Activated CD4-positive, alpha-beta T cell treated with anti-CD3 and anti-CD28 coated beads for 36 hours (primary cell): Measurements from ENCODE around the gene WNK1. TPM values are rescaled to one million over a fixed set of nuclear protein-coding genes. Genes with fewer than 3 reads are reported as not detected.

Experiments used
- ATAC-seq: fragments of 200-7000 bp; cut with Tn5 transposase; one replicate; pipeline ENCODE4 v1.10.0; 2021; ENCODE audit warnings: mild to moderate bottlenecking, moderate library complexity
- CTCF ChIA-PET: fragments of 350-600 bp; sonication (Branson Sonifier 250); formaldehyde crosslinking; loops from one replicate; lab custom pipeline; 2021; ENCODE audit warnings: antibody characterized with exemption; lab: Charles Lee
- POLR2A ChIA-PET: fragments of 350-600 bp; sonication (Branson Sonifier 250); formaldehyde crosslinking; loops from one replicate; lab custom pipeline; 2021; ENCODE audit warnings: antibody characterized with exemption, inconsistent platforms; lab: Charles Lee
- DNase-seq: peaks from one replicate; pipeline ENCODE4 v3.0.0-alpha.2; 2020
- H3K27ac Mint-ChIP-seq: one replicate; pipeline ENCODE4 v1.8.0; 2021; ENCODE audit warnings: mixed read lengths
- H3K27me3 Mint-ChIP-seq: one replicate; pipeline ENCODE4 v1.8.0; 2021; ENCODE audit warnings: mixed read lengths
- H3K36me3 Mint-ChIP-seq: one replicate; pipeline ENCODE4 v1.8.0; 2021; ENCODE audit warnings: low read depth, mixed read lengths
- H3K4me1 Mint-ChIP-seq: one replicate; pipeline ENCODE4 v1.8.0; 2021; ENCODE audit warnings: mixed read lengths
- H3K4me3 Mint-ChIP-seq: one replicate; pipeline ENCODE4 v1.8.0; 2021; ENCODE audit warnings: mild to moderate bottlenecking, moderate library complexity, mixed read lengths
- H3K9me3 Mint-ChIP-seq: one replicate; pipeline ENCODE4 v1.8.0; 2021; ENCODE audit warnings: low read depth, mixed read lengths
- intact Hi-C, 2 experiments: fragments of 100-400 bp; cut with DNase I in 1 of 2; cut with micrococcal nuclease in 1 of 2; formaldehyde crosslinking; loops; one replicate each; pipeline versions ENCODE4 v1.14.2 to v1.15.1; 2022 to 2024; cut with DNase I, micrococcal nuclease
- total RNA-seq, 2 experiments: library from RNA; stranded (reverse); gene quantifications; one replicate each; pipeline ENCODE4 v1.2.3, GENCODE V29; 2021

Gene WNK1
- total RNA-seq, 2 experiments from 2014 or later = 127 to 147 TPM

DNA sequence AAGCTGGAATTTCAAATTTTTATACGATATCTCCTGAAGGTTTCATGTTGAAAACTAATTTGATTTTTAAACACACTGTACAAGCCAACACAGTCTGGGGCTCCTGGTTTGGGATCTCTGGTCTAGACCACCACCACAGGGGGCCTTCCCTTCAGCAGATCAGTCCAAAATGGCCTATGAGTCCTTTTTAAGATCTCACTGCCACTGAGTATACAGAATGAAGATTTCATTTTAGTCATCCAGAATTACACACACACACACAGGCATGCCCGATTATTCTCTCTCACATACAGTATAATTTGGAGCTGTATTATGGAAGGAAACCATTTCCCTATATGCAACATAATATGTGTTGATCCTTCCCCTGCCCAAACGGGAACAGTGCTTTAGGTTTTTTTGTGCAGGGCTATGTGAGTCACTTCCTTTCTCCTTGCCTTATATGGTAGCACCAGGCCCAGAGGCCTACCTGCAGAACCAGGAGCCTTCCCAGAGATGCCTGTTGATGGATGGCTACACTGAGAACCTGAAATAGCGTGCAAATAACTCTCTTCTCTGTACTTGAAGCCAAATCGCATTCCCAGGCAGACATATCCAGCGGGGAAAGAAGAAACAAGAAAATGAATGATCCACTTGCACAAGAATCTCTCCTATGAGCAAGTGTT lies 28.1 kb upstream of the WNK1 start:
- Mint-ChIP-seq H3K9me3 (no peaks in the 10 kb centered on the region), H3K4me1 (peaks cover 85% of the 10 kb centered on the region), H3K27me3 (no peaks in the 10 kb centered on the region), H3K27ac (peak overlapping the region; percentile 87), H3K36me3 (peaks cover 1% of the 10 kb centered on the region), H3K4me3 (peak overlapping the region; percentile 3)
- ChIA-PET CTCF (interaction anchor here (0.9 to 1.0 kb wide), 3 partner anchors 26 to 225 kb away, joined by 3 to 6 read pairs (median 3); partner anchors contain the start of gene RAD52), POLR2A (no interaction called here)
- DNase-seq = peak; percentile 37
- ATAC-seq = peak; percentile 65
- intact Hi-C loops = loop anchor here (1.0 to 2.0 kb wide), 3 partner anchors 19 to 70 kb away; no protein-coding TSS in a partner anchor

- intact Hi-C loops = loop anchor here (2.0 kb wide), 2 partner anchors 26 to 70 kb away; no protein-coding TSS in a partner anchor
- no peak for DNase-seq
- POLR2A ChIA-PET = no interaction called here
Measured at GRCh38 chr12:725076-725475, 27.3 kb upstream of the WNK1 start.

DNA sequence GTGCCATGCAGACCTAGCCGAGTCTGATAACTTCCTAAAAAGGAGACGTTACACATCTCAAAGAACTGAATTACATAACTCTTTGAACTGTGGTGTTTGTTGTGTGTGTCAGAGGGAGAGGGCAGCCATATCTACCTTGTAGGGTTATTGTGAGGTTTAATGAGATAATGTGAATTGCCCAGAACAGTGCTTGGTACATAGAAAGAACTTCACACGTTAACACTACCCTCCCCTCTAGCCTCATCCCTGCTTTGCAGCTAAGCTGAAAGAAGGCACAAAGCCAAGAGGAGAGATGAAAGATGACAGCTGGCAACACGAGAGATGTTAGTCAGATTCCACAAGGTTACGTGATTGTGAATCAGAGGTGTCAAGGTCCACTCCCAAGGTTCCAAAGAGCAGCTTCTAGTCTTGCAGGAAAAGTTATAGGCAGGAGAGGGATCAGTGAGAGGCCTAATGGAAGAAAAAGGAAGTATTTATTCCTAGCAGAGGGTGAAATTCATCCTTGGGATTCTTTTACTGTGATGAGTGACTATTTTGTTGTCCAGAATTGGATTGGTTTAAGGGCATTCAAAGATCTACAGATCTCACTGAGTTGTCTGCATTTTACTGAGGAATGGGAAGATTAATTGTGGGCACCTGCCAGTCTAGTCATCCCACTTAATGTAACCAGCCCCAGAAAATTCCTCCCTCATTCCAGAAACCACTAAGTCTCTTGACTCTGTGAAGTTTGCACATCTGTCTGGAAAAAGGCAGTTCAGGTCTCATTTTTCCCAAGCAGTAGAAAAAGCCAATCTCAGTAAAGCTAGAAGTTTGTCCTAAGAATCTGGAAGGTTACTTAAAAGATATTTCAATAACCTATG lies 25.9 kb upstream of the WNK1 start:
- Mint-ChIP-seq H3K27ac (no peak overlapping the region), H3K4me1 (peaks cover 82% of the 10 kb centered on the region), H3K36me3 (peaks cover 3% of the 10 kb centered on the region), H3K4me3 (no peak overlapping the region), H3K27me3 (no peaks in the 10 kb centered on the region), H3K9me3 (peaks cover 2% of the 10 kb centered on the region)
- DNase-seq = peak; percentile 23
- intact Hi-C loops = no loop called here
- POLR2A ChIA-PET = interaction anchor here (0.6 kb wide), 2 partner anchors 15 to 31 kb away, joined by 3 to 4 read pairs; no protein-coding TSS in a partner anchor
- peak; percentile 57 for ATAC-seq
- CTCF ChIA-PET = interaction anchor here (0.6 to 1.7 kb wide), 7 partner anchors 13 to 121 kb away, joined by 3 to 5 read pairs (median 4); no protein-coding TSS in a partner anchor

More at GRCh38 chr12:725076-725475, 27.3 kb upstream of the WNK1 start:
- H3K9me3 Mint-ChIP-seq = no peaks in the 10 kb centered on the region
- CTCF ChIA-PET = interaction anchor here (0.9 kb wide), 1 partner anchor 93 kb away, joined by 3 read pairs; no protein-coding TSS in a partner anchor
- H3K4me1 Mint-ChIP-seq = peaks cover 84% of the 10 kb centered on the region
- H3K36me3 Mint-ChIP-seq = peaks cover 1% of the 10 kb centered on the region
- ATAC-seq = no peak
- no peaks in the 10 kb centered on the region for H3K27me3 Mint-ChIP-seq
- no peak overlapping the region for H3K27ac Mint-ChIP-seq
- H3K4me3 Mint-ChIP-seq = no peak overlapping the region

- POLR2A ChIA-PET = interaction anchor here (0.6 kb wide), 2 partner anchors 14 to 30 kb away, joined by 3 to 4 read pairs; no protein-coding TSS in a partner anchor
- DNase-seq (no peak), ATAC-seq (no peak)
- intact Hi-C loops = no loop called here
- H3K36me3 Mint-ChIP-seq = peaks cover 3% of the 10 kb centered on the region
- peaks cover 2% of the 10 kb centered on the region for H3K9me3 Mint-ChIP-seq
- CTCF ChIA-PET = interaction anchor here (1.0 to 1.7 kb wide), 5 partner anchors 12 to 102 kb away, joined by 3 to 5 read pairs (median 3); no protein-coding TSS in a partner anchor
- no peaks in the 10 kb centered on the region for H3K27me3 Mint-ChIP-seq
- no peak overlapping the region for H3K27ac Mint-ChIP-seq
- H3K4me1 Mint-ChIP-seq = peaks cover 76% of the 10 kb centered on the region
- no peak overlapping the region for H3K4me3 Mint-ChIP-seq
Measured at GRCh38 chr12:727321-727720, 25.1 kb upstream of the WNK1 start.

- DNase-seq (peak; percentile 32), ATAC-seq (peak; percentile 21)
- CTCF ChIA-PET = interaction anchor here (0.6 to 1.4 kb wide), 5 partner anchors 10 to 96 kb away, joined by 3 to 12 read pairs (median 4); no protein-coding TSS in a partner anchor
- Mint-ChIP-seq H3K27ac (no peak overlapping the region), H3K4me1 (peaks cover 64% of the 10 kb centered on the region), H3K27me3 (no peaks in the 10 kb centered on the region), H3K4me3 (no peak overlapping the region), H3K9me3 (peaks cover 2% of the 10 kb centered on the region), H3K36me3 (peaks cover 3% of the 10 kb centered on the region)
- POLR2A ChIA-PET = interaction anchor here (0.6 to 1.0 kb wide), 2 partner anchors 12 to 62 kb away, joined by 3 to 4 read pairs; no protein-coding TSS in a partner anchor
- intact Hi-C loops = loop anchor here in 1 of 2 experiments (2.0 kb wide), 1 partner anchor 14 kb away; no protein-coding TSS in a partner anchor
Measured at GRCh38 chr12:728781-729180, 23.6 kb upstream of the WNK1 start.

GRCh38 chr12:729221-729620 lies 23.2 kb upstream of the WNK1 start:
- Mint-ChIP-seq H3K36me3 (peaks cover 2% of the 10 kb centered on the region), H3K4me3 (no peak overlapping the region), H3K27me3 (no peaks in the 10 kb centered on the region), H3K27ac (peak overlapping the region; percentile 33), H3K9me3 (peaks cover 2% of the 10 kb centered on the region), H3K4me1 (peaks cover 59% of the 10 kb centered on the region)
- DNase-seq = no peak
- intact Hi-C loops = loop anchor here in 1 of 2 experiments (2.0 kb wide), 1 partner anchor 14 kb away; no protein-coding TSS in a partner anchor
- ChIA-PET CTCF (interaction anchor here (0.7 to 1.4 kb wide), 4 partner anchors 11 to 159 kb away, joined by 3 to 12 read pairs (median 4); no protein-coding TSS in a partner anchor), POLR2A (interaction anchor here (0.6 to 1.0 kb wide), 3 partner anchors 13 to 63 kb away, joined by 3 to 6 read pairs (median 4); no protein-coding TSS in a partner anchor)
- no peak for ATAC-seq

DNA sequence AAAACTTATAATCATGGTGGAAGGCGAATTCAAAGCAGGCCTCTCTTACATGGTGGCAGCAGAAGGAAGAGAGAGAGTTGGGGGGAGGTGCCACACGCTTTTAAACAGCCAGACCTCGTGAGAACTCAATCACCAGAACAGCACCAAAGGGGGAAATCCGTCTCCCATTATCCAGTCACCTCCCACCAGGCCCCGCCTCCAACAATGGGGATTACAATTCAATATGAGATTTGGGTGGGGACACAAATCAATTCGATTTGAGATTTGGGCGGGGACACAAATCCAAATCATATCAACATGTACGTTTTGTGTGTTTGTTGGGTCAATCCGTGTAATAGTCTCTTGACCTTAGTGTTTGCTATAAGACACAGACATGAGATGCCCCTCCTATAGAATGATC lies 21.8 kb upstream of the WNK1 start:
- DNase-seq (no peak), ATAC-seq (no peak)
- Mint-ChIP-seq H3K36me3 (peaks cover 2% of the 10 kb centered on the region), H3K9me3 (peaks cover 2% of the 10 kb centered on the region), H3K4me3 (no peak overlapping the region), H3K27me3 (no peaks in the 10 kb centered on the region), H3K4me1 (peaks cover 47% of the 10 kb centered on the region), H3K27ac (peak overlapping the region; percentile 71)
- ChIA-PET POLR2A (no interaction called here), CTCF (no interaction called here)
- intact Hi-C loops = no loop called here

GRCh38 chr12:737122-737739 lies 15.1 kb upstream of the WNK1 start:
- Mint-ChIP-seq H3K27ac (no peak overlapping the region), H3K9me3 (no peaks in the 10 kb centered on the region), H3K36me3 (no peaks in the 10 kb centered on the region), H3K4me3 (no peak overlapping the region), H3K27me3 (peaks cover 2% of the 10 kb centered on the region), H3K4me1 (peaks cover 10% of the 10 kb centered on the region)
- ChIA-PET POLR2A (no interaction called here), CTCF (no interaction called here)
- intact Hi-C loops = no loop called here
- ATAC-seq = no peak
- DNase-seq = no peak

GRCh38 chr12:738712-739111 lies 13.7 kb upstream of the WNK1 start:
- H3K27ac Mint-ChIP-seq = no peak overlapping the region
- no peak overlapping the region for H3K4me3 Mint-ChIP-seq
- no peaks in the 10 kb centered on the region for H3K9me3 Mint-ChIP-seq
- DNase-seq (no peak), ATAC-seq (no peak)
- no peaks in the 10 kb centered on the region for H3K36me3 Mint-ChIP-seq
- H3K27me3 Mint-ChIP-seq = peaks cover 2% of the 10 kb centered on the region
- H3K4me1 Mint-ChIP-seq = peaks cover 17% of the 10 kb centered on the region
- ChIA-PET POLR2A (no interaction called here), CTCF (interaction anchor here (0.5 to 1.1 kb wide), 5 partner anchors 11 to 95 kb away, joined by 3 to 5 read pairs (median 4); no protein-coding TSS in a partner anchor)
- intact Hi-C loops = no loop called here

GRCh38 chr12:739349-739748 lies 13.0 kb upstream of the WNK1 start:
- no peak for DNase-seq
- POLR2A ChIA-PET = interaction anchor here (0.6 kb wide), 2 partner anchors 27 to 49 kb away, joined by 3 to 4 read pairs; no protein-coding TSS in a partner anchor

More at GRCh38 chr12:739349-739748, 13.0 kb upstream of the WNK1 start:
- no peaks in the 10 kb centered on the region for H3K9me3 Mint-ChIP-seq
- peaks cover 24% of the 10 kb centered on the region for H3K4me1 Mint-ChIP-seq
- no peaks in the 10 kb centered on the region for H3K36me3 Mint-ChIP-seq
- intact Hi-C loops = no loop called here
- no peak overlapping the region for H3K4me3 Mint-ChIP-seq
- no peak for ATAC-seq
- H3K27ac Mint-ChIP-seq = no peak overlapping the region
- CTCF ChIA-PET = interaction anchor here (0.6 to 1.1 kb wide), 3 partner anchors 11 to 116 kb away, joined by 3 to 4 read pairs (median 4); no protein-coding TSS in a partner anchor
- peaks cover 2% of the 10 kb centered on the region for H3K27me3 Mint-ChIP-seq
